HepG2 (cell line): ENCODE data around the gene ANKHD1. TPM values are rescaled to one million over a fixed set of nuclear protein-coding genes. Genes with fewer than 3 reads are reported as not detected.
A peak's percentile ranks its signal among the peaks of the same experiment; 100 is the strongest.

Experiments
- HBP1 ChIP-seq: IDR thresholded peaks from 2 replicates; pipeline ENCODE4 v1.6.1; 2016; ENCODE audit warnings: low read depth, control low read depth
- KLF9 ChIP-seq: IDR thresholded peaks from 2 replicates; pipeline ENCODE4 v1.6.1; 2016; ENCODE audit warnings: low read depth
- MLLT10 ChIP-seq: sonication (generic); formaldehyde crosslinking; IDR thresholded peaks from 2 replicates; pipeline ENCODE4 v1.4.0; 2020; ENCODE audit warnings: missing genetic modification reagents
- NFKB2 ChIP-seq: sonication (generic); formaldehyde crosslinking; IDR thresholded peaks from 2 replicates; pipeline ENCODE4 v1.4.0; 2020; ENCODE audit warnings: missing genetic modification reagents, borderline replicate concordance
- NKX3-1 ChIP-seq: sonication (generic); formaldehyde crosslinking; IDR thresholded peaks from 2 replicates; pipeline ENCODE4 v1.5.0; 2020; ENCODE audit warnings: missing genetic modification reagents
- RERE ChIP-seq: IDR thresholded peaks from 2 replicates; pipeline ENCODE4 v1.6.1; 2016; ENCODE audit warnings: low read depth, missing genetic modification reagents, missing compliant biosample characterization
- SIN3A ChIP-seq: IDR thresholded peaks from 2 replicates; pipeline ENCODE4 v1.6.1; 2011; ENCODE audit warnings: low read depth, mild to moderate bottlenecking, control low read depth, low read length, borderline replicate concordance
- SMAD1 ChIP-seq: sonication (generic); formaldehyde crosslinking; IDR thresholded peaks from 2 replicates; pipeline ENCODE4 v1.4.0; 2020; ENCODE audit warnings: missing genetic modification reagents, low read depth, mild to moderate bottlenecking, borderline replicate concordance
- SMYD3 ChIP-seq: sonication (generic); formaldehyde crosslinking; IDR thresholded peaks from 2 replicates; pipeline ENCODE4 v1.8.1; 2023; ENCODE audit warnings: mild to moderate bottlenecking, missing genetic modification reagents
- SYNCRIP ChIP-seq: fragments of 200-400 bp; formaldehyde crosslinking; IDR thresholded peaks from 2 replicates; pipeline ENCODE4 v1.6.1; 2018; ENCODE audit warnings: mild to moderate bottlenecking, low read depth, low read length; ENCODE audit not compliant: insufficient read depth
- ZNF468 ChIP-seq: sonication (generic); formaldehyde crosslinking; IDR thresholded peaks from 2 replicates; pipeline ENCODE4 v1.8.0; 2022; ENCODE audit warnings: mild to moderate bottlenecking, moderate library complexity, missing genetic modification reagents
- ZNF547 ChIP-seq: sonication (generic); formaldehyde crosslinking; IDR thresholded peaks from 2 replicates; pipeline ENCODE4 v1.5.1; 2020; ENCODE audit warnings: mild to moderate bottlenecking, missing genetic modification reagents
- ZNF556 ChIP-seq: sonication (generic); formaldehyde crosslinking; IDR thresholded peaks from 2 replicates; pipeline ENCODE4 v1.4.0; 2020; ENCODE audit warnings: mild to moderate bottlenecking, missing genetic modification reagents, borderline replicate concordance
- ZNF639 ChIP-seq: conservative IDR thresholded peaks from 2 replicates; pipeline ENCODE4 v1.6.1; 2018; ENCODE audit warnings: missing genetic modification reagents
- ZNF7 ChIP-seq: IDR thresholded peaks from 2 replicates; pipeline ENCODE4 v1.6.1; 2016; ENCODE audit warnings: missing biosample characterization, missing genetic modification reagents
- ZNF841 ChIP-seq: sonication (generic); formaldehyde crosslinking; IDR thresholded peaks from 2 replicates; pipeline ENCODE4 v1.8.1; 2023; ENCODE audit warnings: missing genetic modification reagents, borderline replicate concordance
- polyA plus RNA-seq, 8 experiments: library from polyadenylated mRNA; depleted of rRNA in 3 of 8; stranded (reverse) in 7 of 8; unstranded in 1 of 8; fragments of >200 nt; fragmentation: Illumina TruSeq in 4 of 8; extraction: Trizol in 4 of 8; gene quantifications; 2 replicates each; pipeline versions ENCODE4 v1.2.1 to v1.2.3, GENCODE V29; 2011 to 2016; ENCODE audit warnings: low read depth in 4 of 8, missing spikeins in 1 of 8, mixed read lengths in 1 of 8; ENCODE audit not compliant: insufficient read depth in 1 of 8
- total RNA-seq, 5 experiments: library from RNA; depleted of rRNA; stranded (reverse); fragments of >200 nt; fragmentation: Illumina TruSeq; extraction: Trizol; gene quantifications; 2 replicates each; pipeline ENCODE4 v1.2.3, GENCODE V29; 2016; ENCODE audit warnings: low read depth in 1 of 5

Gene ANKHD1
- total and polyA plus RNA-seq, 2 of the 13 experiments (the other 11 are each of a cell fraction or from before 2014, with no cell fraction given), result 69.9 to 82.0 TPM

GRCh38 chr5:140546851-140547507 is 145.3 kb downstream of the ANKHD1 start (continued):
- TF ChIP-seq ZNF468 (CRISPR knock-in tag) (no peak), MLLT10 (no peak), SMYD3 (CRISPR knock-in tag) (no peak), ZNF7 (CRISPR knock-in tag) (peak; percentile 76; the same call in 1 of the 2 replicates), NFKB2 (CRISPR knock-in tag) (no peak), KLF9 (CRISPR knock-in tag) (no peak), NKX3-1 (no peak), SYNCRIP (no peak), SIN3A (peak; percentile 23; the same call in 1 of the 2 replicates), HBP1 (CRISPR knock-in tag) (0 out of 2 replicates have a peak, but pooled peaks have one; percentile 48), SMAD1 (CRISPR knock-in tag) (no peak; the same call in 1 of the 2 replicates), ZNF556 (CRISPR knock-in tag) (0 out of 2 replicates have a peak, but pooled peaks have one; percentile 61), ZNF639 (0 out of 2 replicates have a peak, but pooled peaks have one; percentile 20), RERE (CRISPR knock-in tag) (no peak), ZNF841 (CRISPR knock-in tag) (no peak), ZNF547 (CRISPR knock-in tag) (no peak; the same call in 1 of the 2 replicates)
